NCI-H2029 (cell line): Measurements from ENCODE around the gene PGLYRP2.
"Not testable (repeated sequence)": the region's sequence is repeated elsewhere in the genome, so short reads cannot be mapped to it uniquely, and the experiment has no call there.

Experiments used
- DNase-seq: peaks from one replicate; lab custom pipeline; 2025; lab: John Stamatoyannopoulos, UW

Gene PGLYRP2, protein sequence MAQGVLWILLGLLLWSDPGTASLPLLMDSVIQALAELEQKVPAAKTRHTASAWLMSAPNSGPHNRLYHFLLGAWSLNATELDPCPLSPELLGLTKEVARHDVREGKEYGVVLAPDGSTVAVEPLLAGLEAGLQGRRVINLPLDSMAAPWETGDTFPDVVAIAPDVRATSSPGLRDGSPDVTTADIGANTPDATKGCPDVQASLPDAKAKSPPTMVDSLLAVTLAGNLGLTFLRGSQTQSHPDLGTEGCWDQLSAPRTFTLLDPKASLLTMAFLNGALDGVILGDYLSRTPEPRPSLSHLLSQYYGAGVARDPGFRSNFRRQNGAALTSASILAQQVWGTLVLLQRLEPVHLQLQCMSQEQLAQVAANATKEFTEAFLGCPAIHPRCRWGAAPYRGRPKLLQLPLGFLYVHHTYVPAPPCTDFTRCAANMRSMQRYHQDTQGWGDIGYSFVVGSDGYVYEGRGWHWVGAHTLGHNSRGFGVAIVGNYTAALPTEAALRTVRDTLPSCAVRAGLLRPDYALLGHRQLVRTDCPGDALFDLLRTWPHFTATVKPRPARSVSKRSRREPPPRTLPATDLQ

DNA sequence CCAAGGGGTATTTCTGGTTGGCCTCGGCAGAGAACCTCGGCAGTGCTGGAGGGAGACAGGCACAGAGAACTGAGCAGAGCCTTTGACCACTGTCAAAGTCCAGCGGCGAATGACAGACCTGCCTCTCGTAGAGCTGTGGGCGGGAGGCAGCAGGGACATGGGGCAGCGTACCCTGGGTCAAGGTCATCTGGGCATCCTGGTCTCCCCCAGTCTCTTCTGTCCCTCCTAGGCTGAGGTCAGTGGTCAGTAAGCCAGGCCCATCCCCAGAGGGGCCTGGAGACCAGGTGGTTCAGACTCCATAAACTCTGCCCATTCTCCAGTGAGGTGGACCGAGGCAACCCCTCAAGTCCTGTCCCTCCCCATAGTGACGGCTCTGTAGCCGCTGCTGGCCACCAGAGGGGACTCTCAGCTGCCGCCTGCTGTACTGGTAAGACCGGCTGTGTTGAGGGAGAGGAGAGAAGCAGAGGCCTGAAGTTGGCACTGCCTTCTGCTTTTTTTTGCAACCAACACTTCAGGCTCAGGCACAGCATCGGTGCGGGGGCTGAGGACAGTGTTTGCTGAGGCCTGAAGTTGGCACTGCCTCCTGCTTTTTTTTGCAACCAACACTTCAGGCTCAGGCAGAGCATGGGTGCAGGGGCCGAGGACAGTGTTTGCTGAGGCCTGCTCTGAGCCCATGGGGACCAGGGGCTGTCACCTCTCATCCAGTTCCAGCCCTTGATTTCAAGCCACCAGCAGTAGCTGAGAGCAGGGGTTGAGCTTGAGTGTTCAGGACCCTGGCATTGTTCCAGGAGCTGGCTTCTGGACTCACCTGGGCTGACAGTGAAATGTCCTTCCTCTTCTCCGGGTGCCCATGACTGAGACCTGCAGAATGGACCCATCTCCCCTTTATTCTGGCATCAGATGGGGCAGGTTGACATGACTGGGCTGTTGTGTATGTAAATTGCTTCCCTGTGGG is at the start of gene PGLYRP2:
PGLYRP2 (minus strand) TSS at position 111 of the 955 bp plus-strand sequence. CDS start 130 bp downstream, outside the sequence.
- peak; percentile 11 for DNase-seq

DNA sequence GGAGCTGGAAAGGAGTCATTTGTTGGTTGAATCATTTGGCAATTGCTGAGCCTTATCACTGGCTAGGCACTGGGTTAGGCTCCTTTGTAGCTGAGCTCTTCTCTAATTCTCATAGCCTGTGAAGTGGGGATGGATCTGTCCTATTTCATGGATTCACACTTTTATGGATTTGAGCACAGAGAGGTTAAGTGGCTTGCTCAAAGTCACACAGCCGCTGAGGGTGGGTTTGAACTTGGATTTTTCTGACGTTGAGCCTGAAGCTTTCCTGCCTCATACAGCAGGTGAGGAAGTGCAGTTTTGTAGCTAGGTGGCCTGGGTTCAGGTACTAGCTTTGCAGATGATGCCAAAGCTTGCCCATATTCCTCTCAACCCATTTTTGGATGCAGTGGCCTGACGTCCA is 48.4 kb upstream of the PGLYRP2 start:
- DNase-seq, result no peak

DNA sequence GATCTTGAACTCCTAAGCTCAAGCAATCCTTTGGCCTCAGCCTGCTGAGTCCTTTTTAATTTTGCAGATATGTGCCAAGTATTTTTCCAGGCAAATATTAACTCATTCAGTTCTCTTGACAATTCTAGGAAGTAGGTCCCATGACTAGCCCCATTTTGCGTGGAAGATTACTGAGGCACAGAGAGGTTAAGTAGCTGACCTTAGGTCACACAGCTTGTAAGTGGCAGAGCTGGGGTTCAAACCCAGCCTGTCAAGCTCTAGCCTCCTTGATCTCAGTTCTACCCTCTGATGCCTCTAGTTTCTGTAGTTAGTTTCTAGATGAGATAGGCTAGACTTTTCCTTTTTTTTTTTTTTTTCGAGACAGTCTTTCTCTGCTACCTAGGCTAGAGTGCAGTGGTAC is 47.1 kb upstream of the PGLYRP2 start:
- no peak for DNase-seq

DNA sequence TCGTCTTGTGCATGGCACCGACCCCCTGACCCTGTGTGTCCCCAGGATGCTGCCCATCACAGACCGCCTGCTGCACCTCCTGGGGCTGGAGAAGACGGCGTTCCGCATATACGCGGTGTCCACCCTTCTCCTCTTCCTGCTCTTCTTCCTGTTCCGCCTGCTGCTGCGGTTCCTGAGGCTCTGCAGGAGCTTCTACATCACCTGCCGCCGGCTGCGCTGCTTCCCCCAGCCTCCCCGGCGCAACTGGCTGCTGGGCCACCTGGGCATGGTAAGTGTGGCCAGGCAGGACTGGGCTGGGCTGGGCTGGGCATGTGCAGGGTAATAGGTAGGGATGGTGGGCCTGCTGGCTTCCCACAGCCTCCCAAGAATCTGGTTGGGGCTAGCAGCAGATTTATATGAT is 46.0 kb upstream of the PGLYRP2 start:
- no peak for DNase-seq

DNA sequence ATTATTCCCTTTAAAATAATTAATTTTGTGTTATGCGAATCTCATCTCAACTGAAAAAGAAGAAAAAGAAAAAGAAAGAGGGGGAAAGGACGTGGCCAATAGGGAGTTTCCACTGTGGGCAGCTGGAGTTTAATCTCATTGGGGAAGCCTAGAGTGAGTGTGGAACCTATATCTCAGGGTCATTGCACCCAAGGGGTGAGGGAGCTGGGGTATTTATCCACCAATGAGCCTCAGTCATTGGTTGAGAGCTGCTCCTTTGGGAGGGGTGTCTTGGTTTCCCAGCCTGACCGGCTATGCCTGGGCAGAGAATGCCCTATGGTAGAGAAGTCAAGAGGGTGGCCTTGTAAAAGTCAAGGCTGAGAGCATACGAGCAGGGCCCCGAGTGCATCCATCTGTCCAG is 45.5 kb upstream of the PGLYRP2 start:
- DNase-seq, result no peak

DNA sequence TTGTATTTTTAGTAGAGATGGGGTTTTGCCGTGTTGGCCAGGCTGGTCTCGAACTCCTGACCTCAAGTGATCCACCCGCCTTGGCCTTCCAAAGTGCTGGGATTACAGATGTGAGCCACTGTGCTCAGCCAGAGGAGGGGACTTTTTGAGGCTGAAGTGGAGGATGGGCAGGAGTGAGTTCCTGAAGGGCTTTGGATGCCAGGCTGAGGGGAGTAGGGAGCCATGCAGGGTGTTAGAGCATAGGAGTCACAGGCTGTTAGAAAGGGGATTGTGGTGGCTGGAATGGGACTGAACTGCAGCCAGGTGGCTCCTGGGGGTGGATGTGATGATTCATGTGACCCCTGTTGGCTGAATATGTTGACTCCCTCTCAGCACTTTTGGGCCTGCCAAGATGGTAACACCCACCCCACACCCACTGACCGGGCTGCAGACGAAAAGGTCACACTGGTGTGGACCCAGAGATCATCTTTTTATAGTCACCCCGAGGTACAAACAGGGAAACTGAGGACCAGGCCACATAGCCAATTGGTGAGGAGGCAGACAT is 40.2 kb upstream of the PGLYRP2 start:
- no peak for DNase-seq

DNA sequence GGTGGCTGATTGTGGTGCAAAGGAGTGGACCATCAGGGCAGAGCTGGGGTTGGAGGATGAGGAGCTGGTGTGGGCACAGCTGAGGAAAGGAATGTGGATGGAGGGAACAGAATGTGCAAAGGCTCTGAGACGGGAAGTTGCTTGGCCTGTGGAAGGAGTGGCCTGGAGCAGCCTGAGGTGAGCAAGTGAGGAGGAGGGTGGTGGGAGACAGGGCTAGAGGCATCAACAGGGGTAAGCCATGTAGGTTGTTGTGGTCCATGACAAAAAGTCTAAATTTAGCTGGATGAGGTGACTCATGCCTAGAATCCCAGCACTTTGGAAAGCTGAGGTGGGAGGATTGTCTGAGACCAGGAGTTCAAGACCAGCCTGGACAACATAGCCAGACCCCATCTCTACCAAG is 38.5 kb upstream of the PGLYRP2 start:
- DNase-seq, result no peak

DNA sequence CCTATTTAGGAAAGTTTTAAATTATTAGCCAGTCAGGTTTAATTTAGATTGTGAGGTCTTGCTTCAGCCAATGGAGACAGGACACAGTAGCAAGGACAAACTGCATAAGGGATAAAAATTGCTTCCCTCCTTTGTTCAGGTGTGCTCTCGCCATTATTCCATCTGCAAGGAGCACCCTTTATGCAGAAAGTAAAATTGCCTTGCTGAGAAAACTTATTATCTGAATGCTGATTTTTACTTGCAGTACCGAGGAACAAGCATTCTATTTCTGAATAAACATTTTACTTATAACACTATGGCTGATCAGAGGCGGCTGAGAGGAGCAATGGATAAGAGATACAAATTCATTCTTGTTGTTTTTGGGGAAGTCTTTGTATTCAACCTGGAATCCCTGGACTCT is 37.1 kb upstream of the PGLYRP2 start:
- DNase-seq, result no peak

DNA sequence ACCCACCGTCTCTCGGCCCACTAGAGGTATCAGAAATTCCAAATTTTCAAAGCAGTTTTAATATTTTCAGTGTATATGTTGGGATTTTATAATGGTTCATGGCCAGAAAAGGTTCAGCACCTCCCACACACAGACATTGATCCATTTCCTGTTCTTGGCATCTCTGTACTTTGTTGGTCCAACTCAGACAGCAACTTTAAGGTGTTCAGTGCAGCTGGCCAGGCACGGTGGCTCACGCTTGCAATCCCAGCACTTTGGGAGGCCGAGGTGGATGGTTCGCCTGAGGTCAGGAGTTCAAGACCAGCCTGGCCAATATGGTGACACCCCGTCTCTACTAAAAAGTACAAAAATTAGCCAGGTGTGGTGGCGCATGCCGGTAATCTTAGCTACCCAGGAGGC is 35.9 kb upstream of the PGLYRP2 start:
- DNase-seq, result not testable (repeated sequence)

DNA sequence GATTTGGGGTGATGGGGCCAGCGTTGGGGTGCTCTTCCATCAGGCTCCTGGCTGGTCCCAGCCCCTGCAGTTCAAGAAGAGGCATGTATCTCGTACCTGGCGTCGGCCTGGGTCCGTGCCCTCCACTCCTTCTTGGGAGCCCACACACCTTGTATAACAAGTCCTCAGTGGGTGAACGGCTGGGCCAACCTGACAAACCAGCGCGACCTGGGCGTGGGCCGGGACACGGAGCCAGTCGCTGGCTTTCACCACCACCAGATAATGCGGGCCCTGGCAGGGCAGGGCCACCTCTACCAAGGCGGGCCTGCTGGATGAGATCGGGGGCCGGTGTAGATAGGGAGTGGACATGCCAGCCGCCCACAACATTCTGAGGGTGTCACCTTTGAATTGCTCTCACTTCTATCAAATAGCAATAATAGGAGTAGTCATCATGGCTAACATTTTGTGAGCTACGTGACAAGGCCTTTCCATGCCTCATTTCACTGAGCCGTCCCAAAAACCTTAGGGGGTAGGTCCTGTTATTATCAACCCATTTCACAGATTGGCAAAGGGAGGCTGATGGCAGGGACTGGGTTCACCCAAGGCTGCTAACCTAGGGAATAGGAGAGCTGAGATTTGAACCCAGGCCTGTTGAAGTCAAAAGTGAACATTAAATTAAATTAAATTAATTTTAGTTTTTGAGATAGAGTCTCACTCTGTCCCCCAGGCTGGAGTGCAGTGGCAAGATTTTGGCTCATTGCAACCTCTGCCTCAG is 32.5 kb upstream of the PGLYRP2 start:
- DNase-seq, result no peak

DNA sequence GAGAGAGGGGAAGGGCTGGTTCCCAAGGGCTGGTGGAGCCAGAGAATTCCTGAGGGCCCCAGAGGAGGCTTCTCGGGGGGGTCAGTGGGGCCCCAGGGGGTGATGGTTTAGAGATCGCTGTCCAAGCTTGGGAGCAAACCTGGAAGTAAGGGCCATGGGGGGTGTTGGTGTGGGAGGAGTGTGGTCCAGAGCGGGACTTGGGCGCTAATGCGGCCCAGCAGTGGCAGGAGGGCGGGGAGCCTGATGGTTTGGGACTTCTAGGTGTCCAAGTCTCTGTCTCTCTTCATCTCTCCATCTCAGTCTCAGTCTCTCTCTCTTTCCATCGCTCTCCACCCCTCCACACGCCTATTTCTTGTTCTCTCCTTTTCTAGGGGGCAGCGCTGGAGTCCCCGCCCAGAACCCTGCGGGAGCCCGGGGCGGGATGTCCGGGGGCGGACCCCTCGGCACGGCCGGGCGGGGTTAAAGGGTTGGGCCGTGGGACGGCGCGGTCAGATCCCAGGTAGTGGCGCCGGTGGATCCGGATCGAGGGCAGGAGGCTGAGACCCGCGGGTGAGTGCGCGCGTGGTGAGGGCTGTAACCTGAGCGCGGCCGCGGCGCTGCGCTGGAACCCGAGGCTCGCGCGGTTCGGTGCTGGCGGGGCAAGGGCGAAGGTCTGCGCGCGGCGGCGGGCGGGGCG is 28.9 kb upstream of the PGLYRP2 start, which contains the start of gene CYP4F22:
CYP4F22 (plus strand) TSS at position 491 of the 676 bp plus-strand sequence. CDS start 16,812 bp downstream, outside the sequence.
- no peak for DNase-seq

DNA sequence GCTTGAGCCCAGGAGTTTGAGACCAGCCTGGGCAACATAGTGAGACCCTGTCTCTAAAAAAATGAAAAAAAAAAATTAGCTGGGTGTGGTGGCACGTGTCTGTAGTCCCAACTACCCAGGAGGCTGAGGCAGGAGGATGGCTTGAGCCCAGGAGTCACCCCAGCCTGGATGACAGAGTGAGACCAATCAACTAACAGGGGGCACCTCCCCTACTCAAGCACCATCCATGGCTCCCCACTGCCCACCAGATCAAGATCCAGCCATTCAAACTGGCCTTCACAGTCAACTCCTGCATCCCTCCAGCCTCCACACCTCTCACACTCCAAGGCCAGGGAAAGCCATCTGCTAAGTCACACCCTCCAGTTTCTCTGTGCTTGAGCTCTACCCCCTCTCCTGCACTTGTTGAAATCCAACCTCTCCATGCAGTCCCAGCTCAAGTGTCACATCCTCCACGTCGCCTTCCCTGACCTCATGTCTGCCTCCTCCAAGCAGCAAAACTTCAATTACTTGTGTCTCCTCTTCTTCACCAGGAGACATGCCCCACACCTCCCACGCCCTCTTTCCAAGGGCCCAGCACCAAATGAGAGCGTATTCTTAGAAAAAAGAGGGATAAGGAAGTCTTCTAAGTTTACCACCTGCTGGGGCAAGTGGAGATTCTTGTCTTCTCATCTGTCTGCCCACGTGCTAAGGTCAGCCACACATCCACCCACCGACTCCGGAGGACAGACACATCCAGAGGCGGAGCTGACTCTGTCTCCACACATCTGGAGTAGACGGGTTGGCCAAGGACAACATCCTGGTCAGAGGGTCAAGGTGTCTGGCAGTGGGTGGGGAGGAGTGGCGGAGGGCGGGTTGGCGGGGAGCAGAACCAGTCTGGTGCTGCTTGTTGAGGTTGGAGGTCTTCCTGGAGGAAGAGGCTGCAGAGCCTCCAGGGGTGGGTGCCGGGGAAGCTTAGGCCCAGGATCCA is 28.1 kb upstream of the PGLYRP2 start:
- DNase-seq, result no peak

DNA sequence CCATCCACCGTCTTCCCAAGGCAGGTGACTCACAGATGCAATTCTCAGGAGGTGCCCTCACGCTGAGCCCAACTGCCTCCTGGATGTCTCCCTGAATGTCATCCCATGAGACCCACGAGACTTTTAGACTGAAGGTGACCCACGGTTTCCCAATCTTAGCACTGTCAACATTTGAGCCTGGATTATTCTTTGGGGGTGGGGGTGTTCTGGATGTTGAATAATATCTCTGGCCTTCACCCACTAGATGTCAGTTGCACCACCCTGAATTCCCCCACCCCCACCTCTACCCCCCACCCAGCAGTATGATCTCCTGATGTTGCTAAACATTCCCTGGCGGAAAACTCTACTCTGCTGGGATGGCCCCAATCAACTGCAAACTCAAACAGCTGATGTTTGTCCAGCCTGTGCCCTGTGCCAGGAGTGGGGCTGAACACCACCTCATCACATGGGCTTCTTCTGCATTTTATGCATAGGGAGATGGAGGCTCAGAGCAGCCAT is 26.8 kb upstream of the PGLYRP2 start:
- no peak for DNase-seq

DNA sequence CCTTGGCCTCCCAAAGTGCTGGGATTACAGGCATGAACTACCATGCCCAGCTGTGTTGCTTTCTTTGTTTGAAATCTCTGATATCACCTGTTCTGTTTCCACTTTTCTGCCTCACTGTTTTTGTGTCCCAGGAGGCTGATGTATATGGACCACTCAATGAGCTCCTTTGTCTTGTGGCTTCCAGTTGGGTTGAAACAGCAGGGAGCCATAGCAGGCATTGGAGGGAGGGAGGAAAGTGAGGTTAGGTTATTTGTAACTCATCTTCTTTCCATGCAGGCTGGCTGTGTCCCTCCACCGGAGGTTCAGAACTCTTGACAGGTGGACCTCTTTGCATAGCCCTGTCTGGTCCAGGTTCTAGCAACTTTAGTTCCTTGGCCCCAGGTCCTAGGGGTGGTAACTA is 23.0 kb upstream of the PGLYRP2 start:
- DNase-seq, result no peak

DNA sequence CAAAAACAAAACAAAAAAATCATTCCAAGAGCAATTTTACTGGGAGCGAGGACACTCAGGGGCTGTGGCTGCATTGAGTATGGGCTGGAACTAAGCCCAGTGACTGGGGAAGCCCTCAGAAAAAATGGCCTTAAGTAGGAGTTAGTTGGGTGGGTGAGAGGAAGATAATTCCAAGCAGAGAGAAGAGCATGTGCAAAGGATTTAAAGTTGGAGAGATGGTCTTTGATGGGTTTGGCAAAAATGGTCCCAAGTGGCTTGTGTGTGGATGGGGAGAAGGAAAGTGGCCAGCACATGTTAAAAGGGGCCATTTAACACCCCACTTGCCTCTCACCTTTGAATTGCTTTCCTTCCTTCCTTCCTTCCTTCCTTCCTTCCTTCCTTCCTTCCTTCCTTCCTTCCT is 22.3 kb upstream of the PGLYRP2 start:
- no peak for DNase-seq

DNA sequence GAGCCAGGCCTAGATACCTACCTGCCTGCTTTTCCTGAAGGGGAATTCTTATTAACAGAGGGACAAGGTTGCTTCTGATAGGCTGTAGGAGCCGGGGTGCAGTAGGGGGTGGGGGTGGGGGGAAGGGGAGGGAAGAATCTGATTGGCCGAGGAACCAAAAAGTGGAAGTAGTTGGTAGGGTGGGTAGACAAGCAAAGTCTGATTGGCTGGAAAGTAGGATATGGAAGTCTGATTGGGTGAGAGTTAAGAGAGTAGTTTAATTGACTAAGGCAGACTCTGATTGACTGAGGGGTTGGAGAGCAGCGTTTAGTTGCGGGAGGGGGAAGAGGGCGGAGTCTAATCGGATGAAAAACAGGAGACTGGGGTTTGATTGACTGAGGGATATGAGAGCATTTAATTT is 19.6 kb upstream of the PGLYRP2 start:
- DNase-seq, result no peak

DNA sequence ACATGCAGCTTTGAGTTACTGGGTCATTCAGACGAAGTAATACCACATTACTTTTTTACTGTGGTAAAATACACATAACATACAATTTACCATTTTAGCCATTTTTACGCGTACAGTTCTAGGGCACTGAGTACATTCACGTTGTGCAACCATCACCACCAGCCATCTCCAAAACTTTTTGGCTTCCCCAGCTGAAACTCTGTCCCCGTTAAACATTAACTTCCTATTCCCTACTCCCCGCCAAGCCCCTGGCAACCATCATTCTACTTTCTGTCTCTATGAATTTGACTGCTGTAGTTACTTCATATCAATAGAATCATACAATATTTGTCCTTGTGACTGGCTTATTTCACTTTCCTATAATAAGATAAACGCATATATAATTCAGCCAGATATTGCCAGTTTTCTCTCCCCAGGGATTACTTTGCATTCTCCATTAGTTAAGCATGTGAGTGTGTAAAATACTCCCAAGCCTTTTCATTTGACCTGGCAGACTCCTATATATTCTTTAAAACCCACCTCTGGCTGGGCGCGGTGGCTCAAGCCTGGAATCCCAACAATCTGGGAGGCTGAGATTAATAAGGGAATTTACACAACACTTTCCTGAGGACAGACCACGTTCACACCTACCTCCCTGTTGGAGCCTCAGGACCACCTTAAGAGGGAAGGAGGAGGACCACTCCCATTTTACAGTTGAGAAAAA is 19.0 kb upstream of the PGLYRP2 start:
- no peak for DNase-seq

DNA sequence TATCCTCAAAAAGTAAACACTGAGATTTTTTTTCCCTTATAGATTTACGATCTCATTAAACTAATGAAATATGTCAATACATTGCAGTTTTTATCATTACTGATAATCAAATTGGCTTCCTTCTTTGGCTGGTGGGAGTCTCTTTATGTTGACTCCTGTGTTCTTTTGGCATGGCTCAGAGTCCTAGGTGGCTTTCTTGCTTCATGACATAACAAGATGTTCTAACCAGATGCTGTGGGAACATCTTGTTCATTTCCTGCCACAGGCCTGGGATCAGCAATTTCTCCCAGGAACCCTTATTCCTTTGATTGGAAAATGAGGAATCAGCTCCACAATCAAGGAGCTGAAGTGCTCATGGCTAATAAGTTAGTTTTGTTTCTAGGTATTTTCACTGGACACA is 15.8 kb upstream of the PGLYRP2 start:
- no peak for DNase-seq
